Ovary (tissue), 3 donors: ENCODE measurements around the gene KLF13.

Experiments
- EP300 ChIP-seq: sonication (generic); formaldehyde crosslinking; IDR thresholded peaks from one replicate; pipeline ENCODE4 v1.6.1; 2017; ENCODE audit warnings: antibody characterized with exemption
- POLR2A ChIP-seq: fragments of 450-650 bp; IDR thresholded peaks from one replicate; pipeline ENCODE4 v1.6.1; 2017; ENCODE audit warnings: antibody characterized with exemption, mild to moderate bottlenecking, moderate library complexity
- TF ChIP-seq, protein P1 (sequence below), 3 donors: fragments of 450-650 bp in 2 of 3; fragments of 200-600 bp in 1 of 3; IDR thresholded peaks; one replicate each; pipeline versions ENCODE4 v1.5.1 to v1.8.0; 2016 to 2022; ENCODE audit warnings: antibody characterized with exemption in 3 of 3, mild to moderate bottlenecking in 1 of 3
- donor health status: DM: no; HTN: no; CAD: no.

DNA sequence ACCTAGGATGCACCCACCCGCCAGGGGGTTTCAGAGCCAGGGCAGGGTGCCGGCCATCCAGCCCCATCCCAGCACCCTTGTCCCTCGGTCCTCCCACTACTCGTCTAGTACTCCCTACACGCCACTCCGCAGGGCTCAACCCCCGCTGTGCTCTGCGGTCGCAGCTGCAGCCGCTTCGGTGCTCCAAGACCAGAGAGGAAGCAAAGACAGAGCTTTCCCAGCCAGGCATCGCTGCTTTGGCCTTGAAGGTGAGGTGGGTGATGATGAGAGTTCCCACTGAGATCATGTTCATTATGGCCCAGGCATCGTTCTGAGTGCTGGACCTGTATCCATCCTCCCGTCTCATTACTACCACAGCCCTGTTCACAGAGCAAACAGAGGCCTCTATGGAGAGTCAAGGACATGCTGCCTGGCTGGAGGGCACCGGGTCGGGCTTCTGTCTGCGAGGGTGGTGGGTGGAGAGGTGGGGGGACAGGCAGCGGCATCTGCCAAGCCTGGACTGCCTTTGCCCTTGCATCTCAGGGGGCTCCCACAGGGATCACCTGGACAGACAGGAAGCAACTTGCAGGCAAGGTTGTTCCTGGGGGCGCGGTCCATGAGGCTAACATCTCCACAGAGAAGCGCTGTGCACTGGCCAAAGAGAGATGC is 66.9 kb downstream of the KLF13 start:
- TF ChIP-seq, protein P1, sequence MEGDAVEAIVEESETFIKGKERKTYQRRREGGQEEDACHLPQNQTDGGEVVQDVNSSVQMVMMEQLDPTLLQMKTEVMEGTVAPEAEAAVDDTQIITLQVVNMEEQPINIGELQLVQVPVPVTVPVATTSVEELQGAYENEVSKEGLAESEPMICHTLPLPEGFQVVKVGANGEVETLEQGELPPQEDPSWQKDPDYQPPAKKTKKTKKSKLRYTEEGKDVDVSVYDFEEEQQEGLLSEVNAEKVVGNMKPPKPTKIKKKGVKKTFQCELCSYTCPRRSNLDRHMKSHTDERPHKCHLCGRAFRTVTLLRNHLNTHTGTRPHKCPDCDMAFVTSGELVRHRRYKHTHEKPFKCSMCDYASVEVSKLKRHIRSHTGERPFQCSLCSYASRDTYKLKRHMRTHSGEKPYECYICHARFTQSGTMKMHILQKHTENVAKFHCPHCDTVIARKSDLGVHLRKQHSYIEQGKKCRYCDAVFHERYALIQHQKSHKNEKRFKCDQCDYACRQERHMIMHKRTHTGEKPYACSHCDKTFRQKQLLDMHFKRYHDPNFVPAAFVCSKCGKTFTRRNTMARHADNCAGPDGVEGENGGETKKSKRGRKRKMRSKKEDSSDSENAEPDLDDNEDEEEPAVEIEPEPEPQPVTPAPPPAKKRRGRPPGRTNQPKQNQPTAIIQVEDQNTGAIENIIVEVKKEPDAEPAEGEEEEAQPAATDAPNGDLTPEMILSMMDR (IDR thresholded peaks at IDR 0.05): no peak
- no peak for TF ChIP-seq POLR2A
- TF ChIP-seq EP300: no peak
